Effector CD8-positive, alpha-beta T cell (primary cell): Measurements from ENCODE around the gene MAML3.
"Not testable (repeated sequence)": the region's sequence is repeated elsewhere in the genome, so short reads cannot be mapped to it uniquely, and the experiment has no call there.

Experiments
- DNase-seq: peaks from one replicate; lab custom pipeline; 2025; lab: John Stamatoyannopoulos, UW

MAML3 gene

GRCh38 chr4:139728146-139728545, 425.8 kb downstream of the MAML3 start:
- DNase-seq: no peak

DNA sequence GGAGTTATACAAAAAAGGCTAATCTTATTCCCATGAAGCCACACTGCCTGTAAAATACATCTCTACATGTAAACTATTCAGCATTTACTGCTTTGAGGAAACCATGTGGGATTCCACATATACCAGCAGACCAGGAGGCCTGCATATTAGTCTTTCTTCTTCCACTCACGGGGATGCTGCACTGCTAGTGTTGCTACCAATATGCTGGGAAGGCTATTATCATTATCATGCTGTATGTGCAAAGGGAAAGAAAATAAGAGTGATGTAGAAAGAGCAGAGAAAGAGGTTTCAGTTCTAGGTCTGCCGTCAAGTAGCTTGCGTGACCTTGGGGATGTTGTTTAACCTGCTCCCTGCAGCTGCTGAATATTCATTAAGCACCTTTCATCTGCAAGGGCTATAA, 427.4 kb downstream of the MAML3 start:
- no peak for DNase-seq

GRCh38 chr4:139725236-139725635, 428.7 kb downstream of the MAML3 start:
- no peak for DNase-seq

GRCh38 chr4:139721789-139722188, 432.2 kb downstream of the MAML3 start:
- DNase-seq: no peak

DNA sequence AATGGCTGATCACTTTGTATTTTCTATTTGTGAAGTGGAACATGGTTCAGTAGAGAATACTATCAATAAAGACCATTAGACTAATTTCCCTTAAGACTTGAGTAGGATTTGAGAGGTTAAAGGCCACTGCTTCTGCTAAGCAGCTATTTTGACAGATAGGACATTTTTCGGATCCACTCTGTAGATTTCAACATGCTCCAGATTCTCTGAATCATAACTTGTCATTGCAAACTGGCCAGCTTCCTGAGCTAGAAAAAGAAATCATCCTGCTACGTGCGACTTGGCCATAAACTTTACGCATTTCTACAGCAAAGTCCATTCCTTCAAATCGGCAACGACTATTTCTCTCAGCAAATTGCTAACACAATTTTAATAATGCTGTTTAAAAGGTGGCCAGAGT, 433.2 kb downstream of the MAML3 start:
- no peak for DNase-seq

GRCh38 chr4:139719381-139720101, 434.4 kb downstream of the MAML3 start:
- no peak for DNase-seq

- DNase-seq: no peak
Observed at GRCh38 chr4:139718833-139719232, 435.2 kb downstream of the MAML3 start.

DNA sequence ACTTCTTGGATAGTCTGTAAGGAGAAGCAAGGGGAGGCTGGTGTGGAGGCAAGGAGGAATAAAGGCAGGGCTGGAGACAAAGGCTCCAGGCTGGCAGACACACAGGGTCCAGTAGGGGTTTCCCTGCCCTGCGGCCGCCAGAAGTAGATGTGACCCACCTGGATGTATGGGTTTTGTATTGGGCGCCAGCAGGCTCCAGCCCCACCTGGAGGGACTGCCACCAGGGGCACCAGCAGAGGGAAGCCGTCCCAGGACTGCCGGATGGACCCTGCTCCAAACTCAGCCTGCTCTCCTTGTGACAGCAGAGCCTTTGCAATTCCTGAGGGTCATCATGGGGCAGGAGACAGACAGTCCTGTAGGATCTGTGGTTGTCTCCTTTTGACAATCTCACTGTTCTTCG, 435.6 kb downstream of the MAML3 start:
- no peak for DNase-seq

DNA sequence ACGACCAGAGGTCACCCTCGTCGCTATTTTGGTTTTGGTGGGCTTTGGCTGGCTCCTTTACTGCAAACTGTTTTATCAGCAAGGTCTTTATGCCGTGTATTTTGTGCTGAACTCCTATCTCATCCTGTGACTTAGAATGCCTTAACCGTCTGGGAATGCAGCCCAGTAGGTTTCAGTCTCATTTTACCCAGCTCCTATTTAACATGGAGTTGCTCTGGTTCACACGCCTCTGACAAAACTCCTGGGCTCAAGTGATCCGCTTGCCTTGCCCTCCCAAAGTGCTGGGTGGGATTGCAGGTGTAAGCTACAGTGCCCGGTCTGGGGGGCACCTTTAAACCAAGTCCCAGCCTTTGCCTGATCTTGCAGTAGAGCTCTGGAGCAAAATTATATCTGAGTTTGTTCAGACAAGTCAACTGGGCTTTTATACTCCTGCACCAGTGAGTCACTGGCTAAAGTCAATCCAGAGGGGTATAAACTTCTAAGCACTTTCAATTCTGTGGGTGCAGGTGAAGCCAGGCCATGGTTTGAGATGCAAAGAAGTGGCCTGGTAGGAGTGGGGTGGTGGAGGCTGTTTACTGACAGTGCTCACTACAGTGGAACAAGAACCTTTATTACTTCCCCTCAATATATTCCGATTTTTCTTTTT, 438.1 kb downstream of the MAML3 start:
- no peak for DNase-seq

DNA sequence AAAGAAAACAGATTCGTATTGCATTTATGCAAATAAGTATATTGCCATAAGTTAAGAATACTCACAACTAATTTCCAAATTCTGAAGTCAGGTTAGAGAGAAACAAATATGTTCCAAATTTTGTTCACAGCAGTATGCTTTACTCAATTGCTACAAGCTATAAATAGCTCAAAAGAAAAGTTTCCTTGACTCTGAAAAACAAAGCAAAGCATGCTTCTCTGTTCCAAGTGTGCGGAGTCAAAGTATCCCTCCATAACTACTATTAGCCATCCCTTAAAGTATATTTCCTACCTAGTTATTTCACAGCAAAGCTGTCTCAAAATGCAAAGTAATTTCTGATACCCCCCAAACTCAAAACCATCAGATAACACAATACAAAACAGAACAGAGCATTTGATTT, 441.1 kb downstream of the MAML3 start:
- no peak for DNase-seq

GRCh38 chr4:139711461-139711860, 442.5 kb downstream of the MAML3 start:
- no peak for DNase-seq

- no peak for DNase-seq
Observed at GRCh38 chr4:139710073-139710472, 443.9 kb downstream of the MAML3 start.

DNA sequence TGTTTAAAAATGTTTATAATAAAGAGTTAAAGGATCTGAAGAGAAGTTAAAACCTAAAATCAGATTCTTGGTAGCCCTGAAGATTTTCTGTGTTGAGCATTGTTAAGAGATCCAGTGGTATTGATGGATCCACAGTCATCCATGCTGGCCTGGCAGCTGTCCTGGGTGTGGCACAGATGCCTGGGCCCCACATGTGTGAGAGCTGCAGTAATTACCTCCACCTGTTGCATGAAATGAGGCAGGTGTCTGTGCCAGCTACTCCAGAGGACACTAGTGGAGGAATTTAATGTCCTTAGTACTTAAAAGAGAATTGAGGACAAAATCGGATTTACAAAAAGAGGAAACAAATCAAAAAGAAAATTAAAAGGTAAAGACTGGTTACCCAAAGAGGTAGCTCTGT, 444.3 kb downstream of the MAML3 start:
- DNase-seq: no peak

DNA sequence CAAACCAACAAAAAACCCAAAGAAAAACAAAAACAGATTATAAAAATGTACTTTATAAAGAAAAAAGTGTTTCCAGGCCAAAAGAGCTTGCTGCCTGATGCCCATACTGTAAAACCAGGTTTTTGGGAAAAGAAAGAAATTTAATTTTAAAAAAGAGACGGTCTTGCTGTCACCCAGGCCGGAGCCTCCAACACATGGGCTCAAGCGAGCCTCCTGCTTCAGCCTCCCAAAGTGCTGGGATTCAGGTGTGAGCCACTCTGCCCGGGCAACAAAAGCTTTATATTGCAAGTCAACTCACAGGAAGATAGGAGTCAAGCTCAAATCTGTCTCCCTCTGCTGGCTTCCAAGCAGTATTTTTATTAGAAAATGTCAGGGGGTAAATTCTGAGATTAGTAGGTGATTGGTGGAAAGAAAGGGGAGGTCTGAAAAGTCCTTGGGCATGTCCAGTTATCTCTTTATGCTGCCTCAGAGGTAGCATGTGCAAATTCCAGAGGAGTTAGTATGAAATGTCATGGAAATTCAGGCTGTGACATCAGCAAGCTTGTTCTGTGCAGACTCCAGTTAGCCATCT, 449.0 kb downstream of the MAML3 start:
- no peak for DNase-seq

GRCh38 chr4:139700568-139700967, 453.4 kb downstream of the MAML3 start:
- DNase-seq: no peak

DNA sequence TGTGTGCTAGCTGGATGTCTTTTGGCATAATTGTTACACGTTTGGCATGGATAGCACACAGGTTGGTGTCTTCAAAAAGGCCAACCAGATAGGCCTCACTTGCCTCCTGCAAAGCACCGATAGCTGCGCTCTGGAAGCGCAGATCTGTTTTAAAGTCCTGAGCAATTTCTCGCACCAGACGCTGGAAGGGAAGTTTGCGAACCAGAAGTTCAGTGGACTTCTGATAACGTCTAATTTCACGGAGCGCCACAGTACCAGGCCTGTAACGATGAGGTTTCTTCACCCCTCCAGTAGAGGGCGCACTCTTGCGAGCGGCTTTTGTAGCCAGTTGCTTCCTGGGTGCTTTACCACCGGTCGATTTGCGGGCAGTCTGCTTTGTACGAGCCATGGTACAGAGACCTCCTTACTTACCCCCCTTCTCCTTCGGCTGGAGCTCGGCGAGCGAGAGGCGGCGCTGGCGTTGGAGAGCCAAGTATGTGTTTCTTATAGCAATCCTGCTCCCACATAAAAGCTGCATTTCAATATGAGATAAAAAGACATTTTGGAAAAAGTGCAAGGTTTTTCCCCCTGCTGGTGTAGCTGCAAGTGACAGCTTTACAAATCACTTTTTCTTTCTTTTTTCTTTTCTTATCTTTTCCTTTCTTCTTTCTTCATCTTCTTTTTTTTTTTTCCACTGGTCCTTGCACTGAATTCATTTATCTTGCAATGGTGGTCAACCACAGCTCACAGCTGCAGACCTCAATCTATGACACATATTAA, 455.6 kb downstream of the MAML3 start:
- not testable (repeated sequence) for DNase-seq

- DNase-seq: no peak
Observed at GRCh38 chr4:139696491-139696890, 457.5 kb downstream of the MAML3 start.

- DNase-seq: no peak
Observed at GRCh38 chr4:139694522-139695107, 459.4 kb downstream of the MAML3 start.

- no peak for DNase-seq
Observed at GRCh38 chr4:139692309-139693012, 461.5 kb downstream of the MAML3 start.

GRCh38 chr4:139690419-139690818, 463.6 kb downstream of the MAML3 start:
- DNase-seq: no peak

- no peak for DNase-seq
Observed at GRCh38 chr4:139689093-139689722, 464.8 kb downstream of the MAML3 start.
